HepG2 (cell line): Measurements from ENCODE around the gene GGA2. TPM values are rescaled to one million over a fixed set of nuclear protein-coding genes. Genes with fewer than 3 reads are reported as not detected.
A peak's percentile ranks its signal among the peaks of the same experiment; 100 is the strongest.

ENCODE experiments used
- ATAC-seq: fragments of 200-7000 bp; cut with Tn5 transposase; 3 replicates; pipeline ENCODE4 v1.9.1; 2020; ENCODE audit warnings: mild to moderate bottlenecking, moderate library complexity
- BruUV-seq: library from RNA; stranded (reverse); fragments of 400-500 nt; replicated peaks from 2 replicates; lab custom pipeline; 2021; lab: Mats Ljungman, UMichigan
- CTCF ChIA-PET: fragments of 300-600 bp; formaldehyde crosslinking; extraction: SDS; loops from one replicate; lab custom pipeline; 2021; ENCODE audit warnings: low total read pairs, inconsistent platforms, low intra/inter-chr PET ratio; lab: Yijun Ruan, JAX
- POLR2A ChIA-PET: fragments of 350-600 bp; sonication (Branson Sonifier 250); formaldehyde crosslinking; loops from one replicate; lab custom pipeline; 2020; ENCODE audit warnings: antibody characterized with exemption, inconsistent platforms; lab: Yijun Ruan, JAX
- DNase-seq: peaks from one replicate; pipeline ENCODE4 v3.0.0-alpha.2; 2015; ENCODE audit warnings: low spot score
- FAIRE-seq: peaks from 3 replicates; lab custom pipeline; 2011; peaks lifted over from hg19 to GRCh38; lab: Jason Lieb, UNC
- H2AFZ ChIP-seq: one replicate; pipeline ENCODE4 v1.6.1; 2011; ENCODE audit warnings: low read length, inconsistent platforms
- H3K27ac ChIP-seq: fragments of 300-600 bp; 3 replicates; pipeline ENCODE4 v1.8.0; 2011; ENCODE audit warnings: mixed run types, mild to moderate bottlenecking, mixed read lengths, low read length, inconsistent platforms; ENCODE audit not compliant: insufficient read depth; ENCODE audit errors: extremely low read length
- H3K27me3 ChIP-seq, 2 experiments: fragments of 200-600 bp in 1 of 2; 2 replicates in 1 of 2; 3 replicates in 1 of 2; pipeline versions ENCODE4 v1.6.0 to v1.8.0; 2011; ENCODE audit warnings: low read length in 2 of 2, mild to moderate bottlenecking in 2 of 2, moderate library complexity in 2 of 2, inconsistent platforms in 1 of 2; ENCODE audit not compliant: insufficient read depth in 2 of 2, control insufficient read depth in 1 of 2
- H3K36me3 ChIP-seq, 2 experiments: fragments of 200-600 bp in 1 of 2; replicated peaks in 1 of 2; 2 replicates in 1 of 2; 3 replicates in 1 of 2; pipeline versions ENCODE4 v1.5.1 to v1.8.0; 2011; ENCODE audit warnings: low read length in 2 of 2, inconsistent platforms in 1 of 2; ENCODE audit not compliant: insufficient read depth in 2 of 2, control insufficient read depth in 1 of 2
- H3K4me1 ChIP-seq: 2 replicates; pipeline ENCODE4 v1.5.1; 2012; ENCODE audit warnings: low read length, inconsistent platforms; ENCODE audit not compliant: insufficient read depth
- H3K4me2 ChIP-seq: 2 replicates; pipeline ENCODE4 v1.6.0; 2011; ENCODE audit warnings: low read depth, low read length, inconsistent platforms
- H3K4me3 ChIP-seq, 3 experiments: fragments of 200-600 bp in 1 of 3; sonication (generic), shearing (Covaris generic) in 1 of 3; replicated peaks in 1 of 3; 2 replicates each; pipeline ENCODE4 v1.5.1; 2011 to 2016; ENCODE audit warnings: low read length in 3 of 3, inconsistent platforms in 2 of 3, low read depth in 2 of 3, mild to moderate bottlenecking in 2 of 3, control low read depth in 1 of 3, mixed read lengths in 1 of 3; ENCODE audit not compliant: insufficient read depth in 1 of 3
- H3K79me2 ChIP-seq: one replicate; pipeline ENCODE4 v1.6.1; 2011; ENCODE audit warnings: low read length, inconsistent platforms; ENCODE audit not compliant: insufficient read depth
- H3K9ac ChIP-seq: 2 replicates; pipeline ENCODE4 v1.6.0; 2011; ENCODE audit warnings: mild to moderate bottlenecking, low read depth, low read length, inconsistent platforms; ENCODE audit not compliant: insufficient read depth
- H3K9me3 ChIP-seq: 2 replicates; pipeline ENCODE4 v1.5.1; 2012; ENCODE audit warnings: mild to moderate bottlenecking, low read length
- H4K20me1 ChIP-seq: 2 replicates; pipeline ENCODE4 v1.6.0; 2011; ENCODE audit warnings: inconsistent platforms, mild to moderate bottlenecking, low read length, moderate library complexity; ENCODE audit not compliant: insufficient read depth
- ELF1 ChIP-seq: sonication (generic); formaldehyde crosslinking; IDR thresholded peaks from 2 replicates; pipeline ENCODE4 v1.4.0; 2020; ENCODE audit warnings: missing genetic modification reagents
- ERF ChIP-seq: IDR thresholded peaks from 2 replicates; pipeline ENCODE4 v1.6.1; 2018; ENCODE audit warnings: missing biosample characterization, missing genetic modification reagents
- MED1 ChIP-seq: sonication (generic); formaldehyde crosslinking; IDR thresholded peaks from 2 replicates; pipeline ENCODE4 v1.4.0; 2020; ENCODE audit warnings: missing genetic modification reagents
- MEIS1 ChIP-seq: sonication (generic); formaldehyde crosslinking; IDR thresholded peaks from 2 replicates; pipeline ENCODE4 v1.9.0; 2021; ENCODE audit warnings: mild to moderate bottlenecking, missing genetic modification reagents, moderate library complexity, borderline replicate concordance
- NR2F1 ChIP-seq, 2 experiments: fragments of 450-650 bp in 1 of 2; formaldehyde crosslinking in 1 of 2; IDR thresholded peaks; 2 replicates each; pipeline versions ENCODE4 v1.5.0 to v1.6.1; 2016 to 2020; ENCODE audit warnings: mild to moderate bottlenecking in 1 of 2, missing compliant biosample characterization in 1 of 2, missing genetic modification reagents in 1 of 2, moderate library complexity in 1 of 2
- NR2F6 ChIP-seq, 2 experiments: IDR thresholded peaks; 2 replicates each; pipeline ENCODE4 v1.6.1; 2016; ENCODE audit warnings: antibody characterized with exemption in 1 of 2, mild to moderate bottlenecking in 1 of 2
- THAP7 ChIP-seq: sonication (generic); formaldehyde crosslinking; IDR thresholded peaks from 2 replicates; pipeline ENCODE4 v1.8.1; 2023; ENCODE audit warnings: mild to moderate bottlenecking, missing genetic modification reagents
- ZFP36 ChIP-seq: fragments of 150-350 bp; IDR thresholded peaks from 2 replicates; pipeline ENCODE4 v1.6.1; 2018; ENCODE audit warnings: borderline replicate concordance, low read length, low read depth; ENCODE audit not compliant: partially characterized antibody
- ZNF800 ChIP-seq: sonication (generic); formaldehyde crosslinking; IDR thresholded peaks from 2 replicates; pipeline ENCODE4 v1.4.0; 2020; ENCODE audit warnings: missing genetic modification reagents
- ZNF83 ChIP-seq: sonication (generic); formaldehyde crosslinking; IDR thresholded peaks from 2 replicates; pipeline ENCODE4 v1.4.0; 2020; ENCODE audit warnings: missing genetic modification reagents, mild to moderate bottlenecking, borderline replicate concordance
- WGBS: methylation state at CpG from one replicate; pipeline ENCODE4 v1.1.6; 2017; ENCODE audit warnings: low lambda C conversion rate; 5-methylcytosine and 5-hydroxymethylcytosine counted together
- in situ Hi-C: cut with HindIII; loops from 2 replicates; pipeline ENCODE4 v1.10.0; 2017; ENCODE audit warnings: low pct_unique_long_range_greater_than_20kb; ENCODE audit not compliant: extremely low pct_ligation_motif_present
- intact Hi-C: fragments of 100-400 bp; cut with micrococcal nuclease; formaldehyde crosslinking; loops from one replicate; pipeline ENCODE4 v1.10.0; 2022; ENCODE audit not compliant: unreplicated experiment
- polyA plus RNA-seq, 8 experiments: library from polyadenylated mRNA; depleted of rRNA in 3 of 8; stranded (reverse) in 7 of 8; unstranded in 1 of 8; fragments of >200 nt; fragmentation: Illumina TruSeq in 4 of 8; extraction: Trizol in 4 of 8; gene quantifications; 2 replicates each; pipeline versions ENCODE4 v1.2.1 to v1.2.3, GENCODE V29; 2011 to 2016; ENCODE audit warnings: low read depth in 4 of 8, missing spikeins in 1 of 8, mixed read lengths in 1 of 8; ENCODE audit not compliant: insufficient read depth in 1 of 8
- total RNA-seq, 5 experiments: library from RNA; depleted of rRNA; stranded (reverse); fragments of >200 nt; fragmentation: Illumina TruSeq; extraction: Trizol; gene quantifications; 2 replicates each; pipeline ENCODE4 v1.2.3, GENCODE V29; 2016; ENCODE audit warnings: low read depth in 1 of 5

Gene GGA2
- total and polyA plus RNA-seq, 2 of the 13 experiments (the other 11 are each of a cell fraction or from before 2014, with no cell fraction given): 51.5 to 69.8 TPM

GRCh38 chr16:23514381-23515152 lies 4.3 kb upstream of the GGA2 start:
- WGBS: 86% methylated on average over 7 of the region's 7 CpGs
- no peaks in the 10 kb centered on the region; a peak in 1 of 5 replicates for H3K27me3 ChIP-seq
- no peaks in the 10 kb centered on the region for H3K9me3 ChIP-seq
- DNase-seq (no peak), ATAC-seq (no peak), FAIRE-seq (peak; percentile 89)
- H3K4me3 ChIP-seq: no peak overlapping the region
- no TSS peak for BruUV-seq
- in situ Hi-C loops: no loop called here
- no peak overlapping the region for H3K9ac ChIP-seq
- no peaks in the 10 kb centered on the region for H4K20me1 ChIP-seq
- H3K36me3 ChIP-seq: peaks cover 0 to 10% of the 10 kb centered on the region in 2 experiments; a peak in 3 of 5 replicates
- H3K4me1 ChIP-seq: peaks cover 39% of the 10 kb centered on the region
- H3K79me2 ChIP-seq: peaks cover 7% of the 10 kb centered on the region
- H3K4me2 ChIP-seq: no peak overlapping the region
- ChIA-PET POLR2A (interaction anchor here (0.8 to 3.1 kb wide), 3 partner anchors 10 to 24 kb away, joined by 3 to 18 read pairs (median 4); no protein-coding TSS in a partner anchor), CTCF (no interaction called here)
- intact Hi-C loops: no loop called here
- peak overlapping the region; percentile 15 for H3K27ac ChIP-seq
- TF ChIP-seq MEIS1 (CRISPR knock-in tag) (no peak), ERF (0 out of 2 replicates have a peak, but pooled peaks have one; percentile 19), NR2F6 (IDR thresholded peaks at IDR 0.05) (no peak), NR2F6 (CRISPR knock-in tag; IDR thresholded peaks at IDR 0.05) (peak; percentile 21; the same call in 1 of the 2 replicates), ZFP36 (no peak), THAP7 (CRISPR knock-in tag) (0 out of 2 replicates have a peak, but pooled peaks have one; percentile 27), NR2F1 (CRISPR knock-in tag; IDR thresholded peaks at IDR 0.05) (peak in 1 of 2 experiments; percentile 29; a peak in 1 of 4 replicates), ZNF800 (CRISPR knock-in tag) (no peak), MED1 (CRISPR knock-in tag) (0 out of 2 replicates have a peak, but pooled peaks have one; percentile 11), ELF1 (CRISPR knock-in tag) (no peak), ZNF83 (CRISPR knock-in tag) (no peak)
- no peak overlapping the region for H2AFZ ChIP-seq
